ENCODE results near the gene FCSK. TPM values are rescaled to one million over a fixed set of nuclear protein-coding genes. Genes with fewer than 3 reads are reported as not detected.

Gene FCSK
- total RNA-seq, 4 donors from 2014 or later, result 12.1 to 65.3 (median 22.9) TPM

DNA sequence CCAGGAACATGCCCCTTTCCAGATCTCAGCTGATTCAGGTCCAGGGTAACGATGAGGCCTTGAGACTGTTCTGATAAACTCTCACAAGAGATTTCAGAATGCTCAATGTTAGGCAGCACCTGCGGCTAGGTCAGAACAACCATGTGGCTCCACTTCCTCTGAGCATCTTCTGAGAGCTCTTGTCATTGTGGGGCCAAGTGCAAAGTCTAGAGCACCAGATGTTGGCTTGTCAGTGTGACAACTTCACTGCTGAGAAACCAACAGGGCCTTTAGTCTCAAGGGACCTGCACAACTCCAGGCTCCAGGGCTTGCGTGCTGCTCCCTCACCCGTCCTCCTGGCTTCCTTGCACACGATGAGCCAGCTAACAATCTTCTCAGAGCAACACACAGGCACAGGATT lies 29.0 kb downstream of the FCSK start:
- Histone ChIP-seq H3K9me3 (no peaks in the 10 kb centered on the region), H3K4me1 (no peaks in the 10 kb centered on the region), H3K4me3 (no peak overlapping the region), H3K27ac (no peak overlapping the region), H3K36me3 (no peaks in the 10 kb centered on the region), H3K27me3 (no peaks in the 10 kb centered on the region)
- intact Hi-C loops (cut with DNase I; ENCODE audit: low total_unique reads), result no loop called here
- DNase-seq, result no peak
- TF ChIP-seq, protein P1, sequence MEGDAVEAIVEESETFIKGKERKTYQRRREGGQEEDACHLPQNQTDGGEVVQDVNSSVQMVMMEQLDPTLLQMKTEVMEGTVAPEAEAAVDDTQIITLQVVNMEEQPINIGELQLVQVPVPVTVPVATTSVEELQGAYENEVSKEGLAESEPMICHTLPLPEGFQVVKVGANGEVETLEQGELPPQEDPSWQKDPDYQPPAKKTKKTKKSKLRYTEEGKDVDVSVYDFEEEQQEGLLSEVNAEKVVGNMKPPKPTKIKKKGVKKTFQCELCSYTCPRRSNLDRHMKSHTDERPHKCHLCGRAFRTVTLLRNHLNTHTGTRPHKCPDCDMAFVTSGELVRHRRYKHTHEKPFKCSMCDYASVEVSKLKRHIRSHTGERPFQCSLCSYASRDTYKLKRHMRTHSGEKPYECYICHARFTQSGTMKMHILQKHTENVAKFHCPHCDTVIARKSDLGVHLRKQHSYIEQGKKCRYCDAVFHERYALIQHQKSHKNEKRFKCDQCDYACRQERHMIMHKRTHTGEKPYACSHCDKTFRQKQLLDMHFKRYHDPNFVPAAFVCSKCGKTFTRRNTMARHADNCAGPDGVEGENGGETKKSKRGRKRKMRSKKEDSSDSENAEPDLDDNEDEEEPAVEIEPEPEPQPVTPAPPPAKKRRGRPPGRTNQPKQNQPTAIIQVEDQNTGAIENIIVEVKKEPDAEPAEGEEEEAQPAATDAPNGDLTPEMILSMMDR (IDR thresholded peaks at IDR 0.05), result no peak
- TF ChIP-seq POLR2A (IDR thresholded peaks at IDR 0.05), result no peak

DNA sequence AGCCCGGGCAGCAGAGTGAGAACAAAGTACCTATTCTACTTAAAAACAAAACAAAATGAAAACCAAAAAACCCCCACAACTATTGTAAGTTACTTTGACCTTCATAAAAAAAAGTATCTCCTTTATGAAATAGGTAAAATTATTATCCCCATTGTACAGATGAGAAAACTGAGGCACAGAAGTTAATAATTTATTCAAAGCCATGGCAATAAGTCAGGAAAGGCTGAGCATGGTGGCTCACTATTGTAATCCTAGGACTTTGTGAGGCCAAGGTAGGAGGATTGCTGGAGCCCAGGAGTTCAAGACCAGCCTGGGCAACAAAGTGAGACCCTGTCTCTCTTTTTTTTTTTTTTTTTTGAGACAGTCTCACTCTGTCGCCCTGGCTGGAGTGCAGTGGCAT lies 30.5 kb downstream of the FCSK start:
- no peak for TF ChIP-seq POLR2A (IDR thresholded peaks at IDR 0.05)
- TF ChIP-seq, protein P1 (IDR thresholded peaks at IDR 0.05), result no peak
- no peaks in the 10 kb centered on the region for H3K9me3 ChIP-seq
- H3K36me3 ChIP-seq, result no peaks in the 10 kb centered on the region
- no peaks in the 10 kb centered on the region for H3K4me1 ChIP-seq
- intact Hi-C loops (cut with DNase I; ENCODE audit: low total_unique reads), result no loop called here
- DNase-seq, result no peak
- H3K27me3 ChIP-seq, result no peaks in the 10 kb centered on the region
- H3K27ac ChIP-seq, result no peak overlapping the region
- H3K4me3 ChIP-seq, result no peak overlapping the region

DNA sequence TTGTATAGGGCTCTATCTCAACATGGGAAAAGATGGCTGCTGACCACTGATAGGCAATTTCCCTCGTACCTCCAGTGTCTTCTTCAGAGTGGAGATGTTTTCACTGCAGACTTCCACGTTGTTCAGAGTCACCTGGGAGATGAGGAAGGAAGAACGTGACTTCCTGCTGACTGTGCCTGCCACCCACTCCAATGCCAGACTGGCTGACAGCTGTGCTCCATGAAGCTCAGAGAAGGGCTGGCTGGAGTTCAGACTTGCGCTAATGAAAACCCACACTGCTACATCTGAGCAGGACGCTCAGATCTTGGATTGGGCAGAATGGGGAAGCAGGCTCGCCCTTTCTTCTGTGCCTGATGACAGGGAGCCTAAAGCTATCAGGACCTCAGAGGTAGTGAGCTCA lies 35.9 kb downstream of the FCSK start:
- Histone ChIP-seq H3K4me1 (no peaks in the 10 kb centered on the region), H3K27ac (no peak overlapping the region), H3K27me3 (no peaks in the 10 kb centered on the region), H3K36me3 (no peaks in the 10 kb centered on the region), H3K9me3 (no peaks in the 10 kb centered on the region), H3K4me3 (no peak overlapping the region)
- no peak for DNase-seq
- TF ChIP-seq, protein P1 (IDR thresholded peaks at IDR 0.05), result no peak
- no peak for TF ChIP-seq POLR2A (IDR thresholded peaks at IDR 0.05)
- intact Hi-C loops (cut with DNase I; ENCODE audit: low total_unique reads), result no loop called here

DNA sequence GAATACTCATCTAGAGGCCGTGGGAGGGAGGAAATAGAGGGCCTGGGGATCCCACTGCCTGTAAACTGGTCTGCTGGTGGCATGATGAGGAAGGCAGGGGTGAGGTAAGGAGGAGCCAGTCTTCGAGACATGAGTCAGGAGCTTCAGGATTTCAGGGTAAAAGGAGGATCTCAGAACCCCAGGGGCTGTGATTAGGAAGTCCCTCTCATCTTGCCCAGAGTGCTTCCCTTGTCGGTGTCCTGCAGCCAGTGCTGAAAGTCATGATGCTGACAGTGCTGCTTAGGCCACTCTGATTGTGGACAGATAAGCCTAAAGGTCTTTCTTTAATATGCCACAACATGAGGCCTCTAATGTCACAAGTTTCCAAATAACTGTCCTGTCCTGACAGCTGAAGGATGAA lies 39.4 kb downstream of the FCSK start:
- no peak overlapping the region for H3K4me3 ChIP-seq
- no peak for DNase-seq
- no peaks in the 10 kb centered on the region for H3K9me3 ChIP-seq
- no peaks in the 10 kb centered on the region for H3K36me3 ChIP-seq
- intact Hi-C loops (cut with DNase I; ENCODE audit: low total_unique reads), result no loop called here
- no peak for TF ChIP-seq POLR2A (IDR thresholded peaks at IDR 0.05)
- TF ChIP-seq, protein P1 (IDR thresholded peaks at IDR 0.05), result no peak
- no peak overlapping the region for H3K27ac ChIP-seq
- no peaks in the 10 kb centered on the region for H3K27me3 ChIP-seq
- no peaks in the 10 kb centered on the region for H3K4me1 ChIP-seq

- no peaks in the 10 kb centered on the region for H3K4me1 ChIP-seq
- intact Hi-C loops (cut with DNase I; ENCODE audit: low total_unique reads), result no loop called here
- TF ChIP-seq, protein P1 (IDR thresholded peaks at IDR 0.05), result no peak
- TF ChIP-seq POLR2A (IDR thresholded peaks at IDR 0.05), result no peak
- no peak for DNase-seq
- H3K27ac ChIP-seq, result no peak overlapping the region
- H3K9me3 ChIP-seq, result no peaks in the 10 kb centered on the region
- no peaks in the 10 kb centered on the region for H3K27me3 ChIP-seq
- H3K4me3 ChIP-seq, result no peak overlapping the region
- H3K36me3 ChIP-seq, result no peaks in the 10 kb centered on the region
These were observed 39.9 kb downstream of the FCSK start for GRCh38 chr16:70494202-70494770.

Measured in uterus (tissue), 4 donors.